GM19238 (cell line): ENCODE measurements around the gene REXO4.
A peak's percentile ranks its signal among the peaks of the same experiment; 100 is the strongest.

Experiments used
- DNase-seq: peaks from one replicate; pipeline ENCODE4 v3.0.0; 2011; ENCODE audit warnings: low spot score; ENCODE audit not compliant: insufficient read length

The REXO4 gene

GRCh38 chr9:133369422-133369821 is 48.4 kb downstream of the REXO4 start:
- no peak for DNase-seq

- no peak for DNase-seq
These were observed 49.4 kb downstream of the REXO4 start for GRCh38 chr9:133368249-133368881.

GRCh38 chr9:133367778-133368177 is 50.0 kb downstream of the REXO4 start:
- no peak for DNase-seq

GRCh38 chr9:133367221-133367620 is 50.6 kb downstream of the REXO4 start:
- DNase-seq: no peak

- DNase-seq: no peak
These were observed 51.4 kb downstream of the REXO4 start for GRCh38 chr9:133366435-133366834.

GRCh38 chr9:133362359-133363044 is 55.3 kb downstream of the REXO4 start:
- DNase-seq: no peak

- DNase-seq: no peak
These were observed 56.2 kb downstream of the REXO4 start for GRCh38 chr9:133361507-133362092.

- DNase-seq: no peak
These were observed 57.1 kb downstream of the REXO4 start for GRCh38 chr9:133360400-133361393.

GRCh38 chr9:133359399-133360175 is 58.2 kb downstream of the REXO4 start:
- DNase-seq: no peak

- no peak for DNase-seq
These were observed 60.2 kb downstream of the REXO4 start for GRCh38 chr9:133357656-133358055.

GRCh38 chr9:133356391-133357091 is 61.3 kb downstream of the REXO4 start, which contains the start of the genes SURF1 and SURF2:
SURF1 (minus strand) TSS chr9:133356487; CDS start chr9:133356453, 34 bp downstream.
SURF2 (plus strand) TSS chr9:133356550; CDS start chr9:133356593, 43 bp downstream.
- DNase-seq: peak; percentile 89
